Measurements from ENCODE around the gene PALM3. TPM values are rescaled to one million over a fixed set of nuclear protein-coding genes. Genes with fewer than 3 reads are reported as not detected.

The PALM3 gene
- total and polyA plus RNA-seq, 3 donors from 2014 or later, result 18.4 to 34.6 (median 21.3) TPM

DNA sequence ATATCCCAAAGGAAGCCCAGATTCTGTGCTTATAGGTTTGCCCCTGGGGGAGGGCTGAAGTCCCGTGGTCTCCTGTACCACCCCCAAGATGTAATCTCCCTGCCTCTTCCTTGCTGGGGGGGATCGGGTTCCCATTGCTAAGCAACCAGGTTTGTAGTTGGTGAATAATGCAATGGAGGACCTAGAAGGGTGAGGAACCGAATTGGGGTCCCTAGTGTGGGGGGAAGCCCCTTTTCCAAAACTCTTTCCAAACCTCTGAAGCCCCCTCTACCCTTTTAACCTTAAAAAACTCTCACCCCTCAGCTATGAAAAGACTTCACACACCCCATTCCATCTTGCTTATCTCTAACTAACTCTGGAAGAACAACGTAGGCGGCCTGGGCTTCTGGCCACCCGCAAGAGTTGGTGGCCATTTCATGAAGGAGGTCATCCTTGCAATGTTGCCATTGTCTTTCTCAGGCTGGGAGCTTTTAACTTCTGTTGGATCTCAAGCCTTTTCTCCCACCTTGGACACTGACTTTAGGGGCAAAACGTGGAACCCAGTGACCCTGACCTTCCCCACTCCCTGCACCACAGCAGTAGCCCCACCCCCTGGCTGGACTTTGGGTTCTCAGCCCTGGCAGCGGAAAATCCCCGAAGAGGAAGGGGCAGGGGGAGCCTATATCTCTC, 661 bp downstream of the PALM3 start:
- no peak for DNase-seq
- H3K9me3 ChIP-seq, result no peaks in the 10 kb centered on the region
- 44 to 45% methylated on average over 9 of the region's 9 CpGs for WGBS, 2 donors
- H3K36me3 ChIP-seq (ENCODE audit: low read depth, missing control alignments), result no peaks in the 10 kb centered on the region
- intact Hi-C loops (cut with DNase I; ENCODE audit: low total_unique reads), result no loop called here
- H3K4me1 ChIP-seq, result peaks cover 13% of the 10 kb centered on the region
- no peak overlapping the region for H3K4me3 ChIP-seq
- no peaks in the 10 kb centered on the region for H3K27me3 ChIP-seq
- H3K27ac ChIP-seq, result no peak overlapping the region
- TF ChIP-seq, protein P1, sequence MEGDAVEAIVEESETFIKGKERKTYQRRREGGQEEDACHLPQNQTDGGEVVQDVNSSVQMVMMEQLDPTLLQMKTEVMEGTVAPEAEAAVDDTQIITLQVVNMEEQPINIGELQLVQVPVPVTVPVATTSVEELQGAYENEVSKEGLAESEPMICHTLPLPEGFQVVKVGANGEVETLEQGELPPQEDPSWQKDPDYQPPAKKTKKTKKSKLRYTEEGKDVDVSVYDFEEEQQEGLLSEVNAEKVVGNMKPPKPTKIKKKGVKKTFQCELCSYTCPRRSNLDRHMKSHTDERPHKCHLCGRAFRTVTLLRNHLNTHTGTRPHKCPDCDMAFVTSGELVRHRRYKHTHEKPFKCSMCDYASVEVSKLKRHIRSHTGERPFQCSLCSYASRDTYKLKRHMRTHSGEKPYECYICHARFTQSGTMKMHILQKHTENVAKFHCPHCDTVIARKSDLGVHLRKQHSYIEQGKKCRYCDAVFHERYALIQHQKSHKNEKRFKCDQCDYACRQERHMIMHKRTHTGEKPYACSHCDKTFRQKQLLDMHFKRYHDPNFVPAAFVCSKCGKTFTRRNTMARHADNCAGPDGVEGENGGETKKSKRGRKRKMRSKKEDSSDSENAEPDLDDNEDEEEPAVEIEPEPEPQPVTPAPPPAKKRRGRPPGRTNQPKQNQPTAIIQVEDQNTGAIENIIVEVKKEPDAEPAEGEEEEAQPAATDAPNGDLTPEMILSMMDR (IDR thresholded peaks at IDR 0.05), result no peak
- no peak for TF ChIP-seq POLR2A (IDR thresholded peaks at IDR 0.05)

DNA sequence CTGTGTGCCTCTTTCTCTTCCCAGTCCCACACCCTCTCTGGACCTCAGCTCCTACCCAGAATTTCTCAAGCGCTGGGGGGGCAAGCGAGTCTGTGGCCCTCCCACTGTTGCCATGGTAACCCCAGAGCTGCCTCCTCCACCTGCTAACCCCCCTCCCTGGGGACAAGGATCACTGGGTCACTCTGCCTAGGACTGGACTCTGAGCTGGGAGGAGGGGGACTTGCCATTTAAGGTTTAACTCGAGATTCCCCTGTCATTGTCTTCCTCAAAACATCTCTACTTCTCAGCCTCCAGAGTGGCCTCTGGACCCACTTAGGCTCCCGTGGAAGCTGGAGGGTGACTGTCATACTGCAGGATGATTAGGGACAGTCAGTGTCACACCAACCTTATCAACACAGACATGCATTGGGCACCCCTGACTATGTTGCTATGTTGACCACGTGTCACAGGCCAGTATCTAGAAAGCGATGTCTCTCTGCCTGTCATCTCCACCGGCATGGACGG, 2.2 kb downstream of the PALM3 start:
- no peak overlapping the region for H3K27ac ChIP-seq
- intact Hi-C loops (cut with DNase I; ENCODE audit: low total_unique reads), result no loop called here
- peaks cover 13% of the 10 kb centered on the region for H3K4me1 ChIP-seq
- WGBS, 2 donors, result 62 to 63% methylated on average over 8 of the region's 8 CpGs
- no peaks in the 10 kb centered on the region for H3K36me3 ChIP-seq (ENCODE audit: low read depth, missing control alignments)
- H3K27me3 ChIP-seq, result no peaks in the 10 kb centered on the region
- no peaks in the 10 kb centered on the region for H3K9me3 ChIP-seq
- no peak for TF ChIP-seq POLR2A (IDR thresholded peaks at IDR 0.05)
- TF ChIP-seq, protein P1 (IDR thresholded peaks at IDR 0.05), result no peak
- H3K4me3 ChIP-seq, result no peak overlapping the region
- no peak for DNase-seq

DNA sequence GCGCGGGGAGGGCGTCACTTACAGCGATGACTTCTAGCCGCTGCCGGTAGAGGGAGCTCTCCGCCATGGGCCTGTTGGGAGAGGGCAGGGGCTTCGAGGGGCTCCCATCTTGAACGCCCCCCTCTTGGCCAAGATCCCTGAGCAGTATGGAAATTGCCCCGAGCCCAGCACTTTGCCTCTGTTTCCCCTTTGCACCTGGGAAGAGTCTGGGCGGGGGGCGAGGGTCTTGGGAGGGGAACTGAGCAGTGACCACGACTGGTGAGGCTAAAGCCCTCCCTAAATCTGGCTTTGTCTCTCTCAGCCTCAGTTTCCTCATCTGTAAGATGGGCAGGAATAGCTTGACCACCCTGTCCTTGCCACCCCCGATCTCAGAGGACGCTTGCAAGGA, 2.8 kb downstream of the PALM3 start:
- intact Hi-C loops (cut with DNase I; ENCODE audit: low total_unique reads), result no loop called here
- no peak overlapping the region for H3K27ac ChIP-seq
- H3K4me1 ChIP-seq, result peaks cover 13% of the 10 kb centered on the region
- H3K36me3 ChIP-seq (ENCODE audit: low read depth, missing control alignments), result no peaks in the 10 kb centered on the region
- TF ChIP-seq, protein P1 (IDR thresholded peaks at IDR 0.05), result peak in 1 of 3 experiments; percentile 53
- TF ChIP-seq POLR2A (IDR thresholded peaks at IDR 0.05), result no peak
- H3K4me3 ChIP-seq, result no peak overlapping the region
- H3K27me3 ChIP-seq, result no peaks in the 10 kb centered on the region
- 14 to 15% methylated on average over 12 to 15 of the region's 15 CpGs for WGBS, 2 donors
- DNase-seq, result peak; percentile 39
- H3K9me3 ChIP-seq, result no peaks in the 10 kb centered on the region

DNA sequence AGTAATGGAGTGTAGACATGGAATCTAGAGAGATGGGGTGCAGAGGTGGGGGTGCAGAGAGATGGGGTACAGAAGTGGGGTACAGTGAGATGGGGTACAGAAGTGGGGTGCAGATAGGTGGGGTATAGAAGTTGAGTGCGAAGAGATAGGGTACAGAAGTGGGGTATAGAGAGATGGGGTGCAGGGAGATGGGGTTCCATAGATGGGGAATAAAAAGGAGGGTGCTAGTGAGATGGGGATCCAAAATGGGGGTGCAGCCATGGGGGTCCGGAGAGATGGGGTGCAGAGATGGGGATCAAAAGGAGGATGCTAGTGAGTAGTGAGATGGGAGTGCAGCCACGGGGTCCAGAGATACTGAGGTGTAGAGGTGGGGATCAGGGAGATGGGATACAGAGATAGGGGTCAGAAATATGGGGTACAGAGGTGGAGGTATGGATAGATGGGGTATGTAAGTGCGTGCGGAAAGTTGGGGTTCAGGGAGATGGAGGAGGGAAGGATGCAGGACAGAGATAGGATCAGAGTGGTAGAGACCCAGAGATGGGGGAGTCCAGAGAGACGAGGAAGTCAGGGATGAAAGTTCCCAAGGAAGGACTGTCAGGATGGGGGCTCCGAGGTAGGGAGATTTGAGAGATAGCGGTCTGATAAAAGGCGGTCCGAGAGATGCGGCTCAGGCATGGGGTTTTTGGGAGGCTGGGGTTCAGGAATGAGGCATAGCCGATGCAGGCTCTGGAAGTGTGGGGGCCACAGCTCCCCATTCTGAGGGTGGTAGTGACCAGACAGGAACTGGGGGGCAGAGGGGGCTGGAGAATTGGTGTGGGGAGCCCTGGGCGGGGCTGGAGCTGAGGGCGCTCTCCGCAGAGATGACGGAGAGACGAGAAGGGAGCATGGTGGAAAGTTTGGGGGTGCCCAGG, 3.4 kb downstream of the PALM3 start:
- no peaks in the 10 kb centered on the region for H3K9me3 ChIP-seq
- H3K36me3 ChIP-seq (ENCODE audit: low read depth, missing control alignments), result no peaks in the 10 kb centered on the region
- intact Hi-C loops (cut with DNase I; ENCODE audit: low total_unique reads), result no loop called here
- TF ChIP-seq, protein P1 (IDR thresholded peaks at IDR 0.05), result no peak
- no peak for TF ChIP-seq POLR2A (IDR thresholded peaks at IDR 0.05)
- no peak for DNase-seq
- 18 to 19% methylated on average over 17 of the region's 17 CpGs for WGBS, 2 donors
- H3K4me1 ChIP-seq, result peaks cover 13% of the 10 kb centered on the region
- H3K27ac ChIP-seq, result no peak overlapping the region
- no peak overlapping the region for H3K4me3 ChIP-seq
- H3K27me3 ChIP-seq, result no peaks in the 10 kb centered on the region

Measured in testis (tissue), 3 donors.